NB4 (cell line): ENCODE data around the gene CORIN.

Source experiments
- DNase-seq: peaks from one replicate; pipeline ENCODE4 v3.0.0; 2010; ENCODE audit warnings: low read depth
- H3K4me3 ChIP-seq: one replicate; pipeline ENCODE4 v1.5.1; 2011; ENCODE audit warnings: mild to moderate bottlenecking, low read depth, low read length, moderate library complexity
- MYC ChIP-seq: IDR thresholded peaks from 2 replicates; pipeline ENCODE4 v1.6.1; 2011; ENCODE audit warnings: low read depth, low read length
- POLR2A ChIP-seq: IDR thresholded peaks from 2 replicates; pipeline ENCODE4 v1.6.1; 2011; ENCODE audit warnings: mild to moderate bottlenecking; ENCODE audit not compliant: insufficient read length; ENCODE audit errors: extremely low read depth
- TF ChIP-seq, protein P1 (sequence below): IDR thresholded peaks from 2 replicates; pipeline ENCODE4 v1.6.1; 2011; ENCODE audit warnings: low read depth, low read length
- TF ChIP-seq, protein P2 (sequence below): IDR thresholded peaks from one replicate; pipeline ENCODE4 v1.5.1; 2012; ENCODE audit warnings: low read depth, low read length

The CORIN gene, protein sequence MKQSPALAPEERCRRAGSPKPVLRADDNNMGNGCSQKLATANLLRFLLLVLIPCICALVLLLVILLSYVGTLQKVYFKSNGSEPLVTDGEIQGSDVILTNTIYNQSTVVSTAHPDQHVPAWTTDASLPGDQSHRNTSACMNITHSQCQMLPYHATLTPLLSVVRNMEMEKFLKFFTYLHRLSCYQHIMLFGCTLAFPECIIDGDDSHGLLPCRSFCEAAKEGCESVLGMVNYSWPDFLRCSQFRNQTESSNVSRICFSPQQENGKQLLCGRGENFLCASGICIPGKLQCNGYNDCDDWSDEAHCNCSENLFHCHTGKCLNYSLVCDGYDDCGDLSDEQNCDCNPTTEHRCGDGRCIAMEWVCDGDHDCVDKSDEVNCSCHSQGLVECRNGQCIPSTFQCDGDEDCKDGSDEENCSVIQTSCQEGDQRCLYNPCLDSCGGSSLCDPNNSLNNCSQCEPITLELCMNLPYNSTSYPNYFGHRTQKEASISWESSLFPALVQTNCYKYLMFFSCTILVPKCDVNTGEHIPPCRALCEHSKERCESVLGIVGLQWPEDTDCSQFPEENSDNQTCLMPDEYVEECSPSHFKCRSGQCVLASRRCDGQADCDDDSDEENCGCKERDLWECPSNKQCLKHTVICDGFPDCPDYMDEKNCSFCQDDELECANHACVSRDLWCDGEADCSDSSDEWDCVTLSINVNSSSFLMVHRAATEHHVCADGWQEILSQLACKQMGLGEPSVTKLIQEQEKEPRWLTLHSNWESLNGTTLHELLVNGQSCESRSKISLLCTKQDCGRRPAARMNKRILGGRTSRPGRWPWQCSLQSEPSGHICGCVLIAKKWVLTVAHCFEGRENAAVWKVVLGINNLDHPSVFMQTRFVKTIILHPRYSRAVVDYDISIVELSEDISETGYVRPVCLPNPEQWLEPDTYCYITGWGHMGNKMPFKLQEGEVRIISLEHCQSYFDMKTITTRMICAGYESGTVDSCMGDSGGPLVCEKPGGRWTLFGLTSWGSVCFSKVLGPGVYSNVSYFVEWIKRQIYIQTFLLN

DNA sequence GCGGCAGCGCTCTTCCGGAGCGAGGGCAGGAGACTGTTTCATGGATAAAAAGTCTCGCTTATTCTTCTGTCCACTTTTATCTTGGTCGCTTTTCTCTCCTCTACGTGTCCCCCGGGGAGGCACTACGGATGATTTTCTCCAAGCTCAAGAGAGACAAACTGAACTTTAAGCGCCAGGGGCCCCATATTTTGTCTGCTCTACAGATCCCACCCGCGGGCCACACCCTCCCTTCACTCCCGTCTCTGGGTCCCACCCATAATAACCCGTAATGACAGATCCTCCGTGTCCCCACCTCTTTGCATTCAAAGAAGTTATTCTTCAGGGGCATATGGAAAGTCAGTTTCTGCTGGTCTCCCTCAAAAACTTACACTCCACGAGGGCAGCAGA is at the start of gene CORIN:
Gene CORIN, minus strand, starts transcription at position 160 of the 387 bp plus-strand sequence. Its CDS starts 118 bp downstream, at position 42.
- TF ChIP-seq MYC (no peak), POLR2A (no peak)
- TF ChIP-seq, protein P1, sequence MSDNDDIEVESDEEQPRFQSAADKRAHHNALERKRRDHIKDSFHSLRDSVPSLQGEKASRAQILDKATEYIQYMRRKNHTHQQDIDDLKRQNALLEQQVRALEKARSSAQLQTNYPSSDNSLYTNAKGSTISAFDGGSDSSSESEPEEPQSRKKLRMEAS, result no peak
- TF ChIP-seq, protein P2, sequence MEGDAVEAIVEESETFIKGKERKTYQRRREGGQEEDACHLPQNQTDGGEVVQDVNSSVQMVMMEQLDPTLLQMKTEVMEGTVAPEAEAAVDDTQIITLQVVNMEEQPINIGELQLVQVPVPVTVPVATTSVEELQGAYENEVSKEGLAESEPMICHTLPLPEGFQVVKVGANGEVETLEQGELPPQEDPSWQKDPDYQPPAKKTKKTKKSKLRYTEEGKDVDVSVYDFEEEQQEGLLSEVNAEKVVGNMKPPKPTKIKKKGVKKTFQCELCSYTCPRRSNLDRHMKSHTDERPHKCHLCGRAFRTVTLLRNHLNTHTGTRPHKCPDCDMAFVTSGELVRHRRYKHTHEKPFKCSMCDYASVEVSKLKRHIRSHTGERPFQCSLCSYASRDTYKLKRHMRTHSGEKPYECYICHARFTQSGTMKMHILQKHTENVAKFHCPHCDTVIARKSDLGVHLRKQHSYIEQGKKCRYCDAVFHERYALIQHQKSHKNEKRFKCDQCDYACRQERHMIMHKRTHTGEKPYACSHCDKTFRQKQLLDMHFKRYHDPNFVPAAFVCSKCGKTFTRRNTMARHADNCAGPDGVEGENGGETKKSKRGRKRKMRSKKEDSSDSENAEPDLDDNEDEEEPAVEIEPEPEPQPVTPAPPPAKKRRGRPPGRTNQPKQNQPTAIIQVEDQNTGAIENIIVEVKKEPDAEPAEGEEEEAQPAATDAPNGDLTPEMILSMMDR, result no peak
- peak within 1 kb of the TSS; percentile 65 for H3K4me3 ChIP-seq
- peak; percentile 12 for DNase-seq

DNA sequence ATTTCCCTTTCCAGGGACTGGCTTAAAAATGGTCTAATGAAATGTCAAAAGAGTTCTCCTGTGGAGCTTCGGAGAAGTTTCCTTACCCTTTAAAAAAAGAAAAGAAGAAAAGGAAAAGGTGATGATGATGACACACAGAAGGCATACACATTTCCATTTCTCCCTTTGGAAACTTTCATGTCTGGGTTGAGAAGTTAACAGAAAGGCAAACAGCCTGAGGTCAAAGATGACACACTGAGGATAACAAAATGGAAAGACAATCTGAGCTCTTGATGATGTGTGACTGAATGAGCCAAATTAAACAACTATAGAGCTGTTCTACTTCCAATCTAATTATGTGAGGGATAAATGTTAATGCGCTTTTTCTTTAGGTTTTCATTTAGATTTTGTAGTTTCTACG is 44.4 kb upstream of the CORIN start:
- H3K4me3 ChIP-seq, result no peak overlapping the region
- TF ChIP-seq POLR2A, result no peak
- no peak for DNase-seq

DNA sequence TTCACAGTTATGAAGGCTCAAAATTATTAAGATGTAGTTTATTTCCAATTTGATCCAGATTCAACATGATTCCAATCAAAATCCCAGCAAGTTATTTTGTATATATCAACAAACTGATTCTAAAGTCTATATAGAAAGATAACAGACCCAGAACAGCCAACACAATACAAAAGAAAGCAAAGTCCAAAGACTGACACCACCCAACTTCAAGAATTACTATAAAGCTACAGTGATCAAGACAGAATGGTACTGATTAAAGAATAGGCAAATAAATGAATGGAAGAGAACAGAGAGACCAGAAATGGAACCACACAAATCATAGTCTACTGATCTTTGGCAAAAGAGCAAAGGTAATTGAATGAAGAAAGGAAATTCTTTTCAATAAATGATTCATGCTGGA is 41.6 kb upstream of the CORIN start:
- H3K4me3 ChIP-seq, result no peak overlapping the region
- DNase-seq, result no peak
- no peak for TF ChIP-seq MYC
- TF ChIP-seq, protein P1, result no peak
- TF ChIP-seq, protein P2, result no peak
- no peak for TF ChIP-seq POLR2A

DNA sequence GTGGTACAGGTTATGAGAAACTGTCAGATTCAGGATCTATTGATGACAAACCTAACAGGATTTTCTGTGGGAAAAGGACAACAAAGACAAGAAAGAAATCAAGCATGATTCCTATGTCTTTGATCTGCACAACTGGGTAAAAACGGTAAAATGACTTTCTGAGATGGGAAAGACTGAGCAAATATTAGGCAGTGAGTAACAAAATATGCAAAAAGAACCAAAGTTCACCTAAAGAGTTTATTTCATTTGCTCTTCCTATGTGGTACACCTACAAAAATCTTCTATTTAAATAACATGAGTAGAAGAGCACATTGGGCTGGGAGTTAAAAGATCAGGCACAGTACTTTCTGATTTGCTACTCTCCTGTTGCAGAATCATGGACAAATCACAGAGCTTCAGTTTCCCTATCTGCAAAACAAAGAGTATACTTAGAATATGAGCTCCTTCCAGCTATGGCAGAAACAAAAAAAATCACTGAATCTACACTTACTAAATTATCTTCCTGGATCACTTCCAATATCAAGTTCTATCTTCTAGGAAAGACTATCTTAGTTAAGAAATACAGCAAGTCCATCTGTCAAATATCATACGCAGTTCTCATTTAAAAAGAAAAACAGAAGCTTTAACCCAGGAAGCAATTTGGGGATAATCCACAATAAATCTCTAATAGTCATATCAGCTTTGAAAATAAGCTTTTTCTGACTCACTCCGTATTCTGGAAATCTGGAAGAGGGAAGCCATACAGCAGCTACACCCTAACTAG is 39.1 kb upstream of the CORIN start:
- no peak overlapping the region for H3K4me3 ChIP-seq
- TF ChIP-seq MYC (no peak), POLR2A (no peak)
- TF ChIP-seq, protein P1, result no peak
- TF ChIP-seq, protein P2, result no peak
- no peak for DNase-seq

DNA sequence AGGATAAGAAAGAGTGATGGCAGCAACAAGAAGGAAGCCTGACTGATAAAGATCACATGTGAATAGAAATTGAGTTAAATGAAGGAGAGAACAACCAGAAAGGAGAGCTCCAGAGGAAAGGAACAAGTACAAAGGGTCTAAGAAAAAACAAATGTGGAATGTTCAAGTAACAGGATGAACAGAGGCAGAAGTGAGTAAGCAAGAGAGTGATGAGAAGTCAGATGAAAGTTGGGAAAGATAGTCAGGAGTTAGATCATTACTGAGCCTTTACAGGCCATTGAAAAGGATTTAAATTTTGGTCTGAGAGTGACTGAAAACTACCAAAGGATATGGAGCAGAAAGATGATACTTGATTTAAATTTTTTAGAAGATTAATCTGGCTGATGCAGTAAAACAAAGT is 38.4 kb upstream of the CORIN start:
- H3K4me3 ChIP-seq, result no peak overlapping the region
- no peak for DNase-seq
- TF ChIP-seq, protein P1, result no peak
- TF ChIP-seq POLR2A (no peak), MYC (no peak)
- TF ChIP-seq, protein P2, result no peak
